Activated CD4-positive, alpha-beta T cell treated with anti-CD3 and anti-CD28 coated beads for 1 hour (primary cell): Measurements from ENCODE around the gene WDFY4.

ENCODE experiments used
- DNase-seq: peaks from one replicate; pipeline ENCODE4 v3.0.0-alpha.2; 2020

WDFY4 gene

GRCh38 chr10:48884179-48885045 is 199.7 kb downstream of the WDFY4 start:
- DNase-seq, result no peak

- DNase-seq, result no peak
Observed at GRCh38 chr10:48885376-48885775, 200.7 kb downstream of the WDFY4 start.

GRCh38 chr10:48887982-48888381 is 203.3 kb downstream of the WDFY4 start:
- no peak for DNase-seq

- no peak for DNase-seq
Observed at GRCh38 chr10:48890888-48891850, 206.5 kb downstream of the WDFY4 start.

- no peak for DNase-seq
Observed at GRCh38 chr10:48894911-48895802, 210.5 kb downstream of the WDFY4 start.

GRCh38 chr10:48895803-48896195 is 211.1 kb downstream of the WDFY4 start:
- DNase-seq, result no peak

GRCh38 chr10:48896756-48897440 is 212.2 kb downstream of the WDFY4 start:
- no peak for DNase-seq

- no peak for DNase-seq
Observed at GRCh38 chr10:48897441-48897790, 212.7 kb downstream of the WDFY4 start.

- no peak for DNase-seq
Observed at GRCh38 chr10:48898426-48898825, 213.8 kb downstream of the WDFY4 start.

- no peak for DNase-seq
Observed at GRCh38 chr10:48899781-48900180, 215.1 kb downstream of the WDFY4 start.

GRCh38 chr10:48900371-48900801 is 215.7 kb downstream of the WDFY4 start:
- DNase-seq, result no peak

GRCh38 chr10:48901319-48901718 is 216.6 kb downstream of the WDFY4 start:
- DNase-seq, result no peak

- DNase-seq, result no peak
Observed at GRCh38 chr10:48902096-48902495, 217.4 kb downstream of the WDFY4 start.

GRCh38 chr10:48903151-48903550 is 218.5 kb downstream of the WDFY4 start:
- no peak for DNase-seq

- DNase-seq, result no peak
Observed at GRCh38 chr10:48904861-48905260, 220.2 kb downstream of the WDFY4 start.

GRCh38 chr10:48905311-48905710 is 220.6 kb downstream of the WDFY4 start:
- DNase-seq, result no peak

GRCh38 chr10:48906841-48907240 is 222.2 kb downstream of the WDFY4 start:
- no peak for DNase-seq

GRCh38 chr10:48907730-48908129 is 223.1 kb downstream of the WDFY4 start:
- no peak for DNase-seq

- no peak for DNase-seq
Observed at GRCh38 chr10:48910548-48910947, 225.9 kb downstream of the WDFY4 start.

- DNase-seq, result no peak
Observed at GRCh38 chr10:48913674-48914073, 229.0 kb downstream of the WDFY4 start.

- no peak for DNase-seq
Observed at GRCh38 chr10:48923748-48924147, 239.1 kb downstream of the WDFY4 start.

GRCh38 chr10:48924988-48925387 is 240.3 kb downstream of the WDFY4 start:
- no peak for DNase-seq
